MCF 10A (cell line): ENCODE data around the gene DCD. TPM values are rescaled to one million over a fixed set of nuclear protein-coding genes. Genes with fewer than 3 reads are reported as not detected.
A peak's percentile ranks its signal among the peaks of the same experiment; 100 is the strongest.

ENCODE experiments used
- BruUV-seq: library from RNA; stranded (reverse); fragments of 400-500 nt; replicated peaks from 2 replicates; lab custom pipeline; 2021; lab: Mats Ljungman, UMichigan
- CTCF ChIA-PET: fragments of 300-600 bp; sonication (Branson Sonifier 250); formaldehyde crosslinking; extraction: SDS; loops from one replicate; lab custom pipeline; 2021; ENCODE audit warnings: antibody characterized with exemption, inconsistent platforms; lab: Yijun Ruan, JAX
- POLR2A ChIA-PET: fragments of 300-600, 350-650 bp; sonication (Branson Sonifier 250); formaldehyde crosslinking; extraction: SDS; loops from one replicate; lab custom pipeline; 2020; ENCODE audit warnings: antibody characterized with exemption, inconsistent platforms; lab: Yijun Ruan, JAX
- DNase-seq: peaks from one replicate; pipeline ENCODE4 v3.0.0-alpha.2; 2018; ENCODE audit not compliant: unreplicated experiment
- H3K27ac Mint-ChIP-seq: one replicate; pipeline ENCODE4 v1.8.0; 2022; ENCODE audit warnings: mild to moderate bottlenecking, low read depth, mixed read lengths; ENCODE audit not compliant: unreplicated experiment
- H3K27me3 Mint-ChIP-seq: one replicate; pipeline ENCODE4 v1.8.0; 2022; ENCODE audit warnings: mixed read lengths; ENCODE audit not compliant: insufficient read depth, unreplicated experiment
- H3K36me3 Mint-ChIP-seq: one replicate; pipeline ENCODE4 v1.8.0; 2022; ENCODE audit warnings: mild to moderate bottlenecking, moderate library complexity, mixed read lengths; ENCODE audit not compliant: insufficient read depth, unreplicated experiment
- H3K4me1 Mint-ChIP-seq: one replicate; pipeline ENCODE4 v1.8.0; 2022; ENCODE audit warnings: mixed read lengths; ENCODE audit not compliant: insufficient read depth, unreplicated experiment
- H3K4me3 Mint-ChIP-seq: one replicate; pipeline ENCODE4 v1.8.0; 2022; ENCODE audit warnings: mild to moderate bottlenecking, moderate library complexity, mixed read lengths; ENCODE audit not compliant: unreplicated experiment
- H3K9me3 Mint-ChIP-seq: one replicate; pipeline ENCODE4 v1.8.0; 2022; ENCODE audit warnings: mixed read lengths; ENCODE audit not compliant: unreplicated experiment
- CTCF ChIP-seq: fragments of 200-600 bp; IDR thresholded peaks from one replicate; pipeline ENCODE4 v1.8.0; 2022; ENCODE audit warnings: antibody characterized with exemption, mild to moderate bottlenecking; ENCODE audit not compliant: unreplicated experiment
- intact Hi-C: fragments of 100-400 bp; cut with micrococcal nuclease; formaldehyde crosslinking; loops from 2 replicates; pipeline ENCODE4 v1.14.1; 2022
- total RNA-seq: library from RNA; stranded (reverse); gene quantifications from 2 replicates; pipeline ENCODE4 v1.2.3, GENCODE V29; 2022

The DCD gene
- total RNA-seq, 1 experiment from 2014 or later: not detected

- BruUV-seq: no TSS peak
- H3K36me3 Mint-ChIP-seq: no peaks in the 10 kb centered on the region
- no peak overlapping the region for H3K27ac Mint-ChIP-seq
- ChIA-PET POLR2A (no interaction called here), CTCF (interaction anchor here (0.6 to 1.0 kb wide), 2 partner anchors 276 to 346 kb away, joined by 4 read pairs; no protein-coding TSS in a partner anchor)
- DNase-seq: no peak
- no peak for TF ChIP-seq CTCF
- H3K27me3 Mint-ChIP-seq: peaks cover 79% of the 10 kb centered on the region
- intact Hi-C loops: no loop called here
- no peaks in the 10 kb centered on the region for H3K9me3 Mint-ChIP-seq
- H3K4me3 Mint-ChIP-seq: no peak overlapping the region
- H3K4me1 Mint-ChIP-seq: peaks cover 7% of the 10 kb centered on the region
Observed at GRCh38 chr12:54682674-54683073, 34.5 kb upstream of the DCD start.

- H3K9me3 Mint-ChIP-seq: no peaks in the 10 kb centered on the region
- POLR2A ChIA-PET: interaction anchor here (0.7 to 0.9 kb wide), 2 partner anchors 78 to 146 kb away, joined by 3 to 4 read pairs; no protein-coding TSS in a partner anchor
- no TSS peak for BruUV-seq
- TF ChIP-seq CTCF: peak; percentile 44
- peaks cover 72% of the 10 kb centered on the region for H3K27me3 Mint-ChIP-seq
- peaks cover 7% of the 10 kb centered on the region for H3K4me1 Mint-ChIP-seq
- CTCF ChIA-PET: interaction anchor here (0.6 to 2.2 kb wide), 12 partner anchors 8 to 277 kb away, joined by 3 to 11 read pairs (median 4); no protein-coding TSS in a partner anchor
- H3K27ac Mint-ChIP-seq: no peak overlapping the region
- no peak overlapping the region for H3K4me3 Mint-ChIP-seq
- peak; percentile 51 for DNase-seq
- intact Hi-C loops: no loop called here
- no peaks in the 10 kb centered on the region for H3K36me3 Mint-ChIP-seq
Observed at GRCh38 chr12:54680374-54680773, 32.2 kb upstream of the DCD start.

GRCh38 chr12:54678131-54678530, 30.0 kb upstream of the DCD start:
- intact Hi-C loops: no loop called here
- no peak for DNase-seq
- Mint-ChIP-seq H3K4me3 (no peak overlapping the region), H3K27me3 (peaks cover 50% of the 10 kb centered on the region), H3K4me1 (no peaks in the 10 kb centered on the region), H3K9me3 (no peaks in the 10 kb centered on the region), H3K27ac (no peak overlapping the region), H3K36me3 (no peaks in the 10 kb centered on the region)
- no TSS peak for BruUV-seq
- ChIA-PET CTCF (interaction anchor here (0.6 to 0.7 kb wide), 2 partner anchors 46 to 237 kb away, joined by 3 read pairs; no protein-coding TSS in a partner anchor), POLR2A (no interaction called here)
- no peak for TF ChIP-seq CTCF

- no peak for DNase-seq
- POLR2A ChIA-PET: no interaction called here
- Mint-ChIP-seq H3K27me3 (peaks cover 43% of the 10 kb centered on the region), H3K36me3 (no peaks in the 10 kb centered on the region), H3K27ac (no peak overlapping the region), H3K4me3 (no peak overlapping the region), H3K4me1 (no peaks in the 10 kb centered on the region), H3K9me3 (no peaks in the 10 kb centered on the region)
- no TSS peak for BruUV-seq
- CTCF ChIA-PET: interaction anchor here (0.7 kb wide), 1 partner anchor 376 kb away, joined by 3 read pairs; no protein-coding TSS in a partner anchor
- intact Hi-C loops: no loop called here
- no peak for TF ChIP-seq CTCF
Observed at GRCh38 chr12:54667945-54668344, 19.8 kb upstream of the DCD start.
